H9 (cell line): Measurements from ENCODE around the gene FBXL7. TPM values are rescaled to one million over a fixed set of nuclear protein-coding genes. Genes with fewer than 3 reads are reported as not detected.
A peak's percentile ranks its signal among the peaks of the same experiment; 100 is the strongest.

ENCODE experiments used
- DNase-seq: peaks from one replicate; pipeline ENCODE4 v3.0.0-alpha.2; 2017
- H2AFZ ChIP-seq: one replicate; pipeline ENCODE4 v1.6.1; 2013; ENCODE audit warnings: mild to moderate bottlenecking, low read length, control low read depth, moderate library complexity
- H2AK5ac ChIP-seq: 2 replicates; pipeline ENCODE4 v1.6.1; 2013; ENCODE audit warnings: low read length, control low read depth, mixed read lengths; ENCODE audit not compliant: insufficient read length
- H2BK120ac ChIP-seq: one replicate; pipeline ENCODE4 v1.6.1; 2013; ENCODE audit warnings: low read depth, mild to moderate bottlenecking, low read length, control low read depth, inconsistent platforms; ENCODE audit not compliant: poor library complexity, severe bottlenecking
- H2BK12ac ChIP-seq: 2 replicates; pipeline ENCODE4 v1.6.1; 2013; ENCODE audit warnings: low read length, control low read depth, mixed read lengths, low read depth; ENCODE audit not compliant: insufficient read length
- H2BK15ac ChIP-seq: 2 replicates; pipeline ENCODE4 v1.6.1; 2013; ENCODE audit warnings: low read depth, low read length, control low read depth
- H2BK20ac ChIP-seq: one replicate; pipeline ENCODE4 v1.6.1; 2013; ENCODE audit warnings: low read depth, mild to moderate bottlenecking, low read length, control low read depth, inconsistent platforms; ENCODE audit not compliant: poor library complexity, severe bottlenecking
- H2BK5ac ChIP-seq: 2 replicates; pipeline ENCODE4 v1.6.1; 2013; ENCODE audit warnings: low read length, control low read depth, mixed read lengths; ENCODE audit not compliant: insufficient read length
- H3K14ac ChIP-seq: 2 replicates; pipeline ENCODE4 v1.6.1; 2013; ENCODE audit warnings: low read length, control low read depth; ENCODE audit not compliant: insufficient read depth
- H3K18ac ChIP-seq: 2 replicates; pipeline ENCODE4 v1.6.1; 2013; ENCODE audit warnings: low read depth, mild to moderate bottlenecking, mixed read lengths, low read length, control low read depth; ENCODE audit not compliant: insufficient read length
- H3K23ac ChIP-seq: 2 replicates; pipeline ENCODE4 v1.6.1; 2013; ENCODE audit warnings: low read length, control low read depth, mixed read lengths, low read depth; ENCODE audit not compliant: insufficient read length
- H3K23me2 ChIP-seq: 2 replicates; pipeline ENCODE4 v1.6.1; 2013; ENCODE audit warnings: low read depth, mild to moderate bottlenecking, mixed read lengths, low read length, control low read depth; ENCODE audit not compliant: insufficient read length, poor library complexity, severe bottlenecking
- H3K27ac ChIP-seq: 2 replicates; pipeline ENCODE4 v1.5.1; 2013; ENCODE audit warnings: low read length, control low read depth, mixed read lengths, low read depth; ENCODE audit not compliant: insufficient read length
- H3K27me3 ChIP-seq: 2 replicates; pipeline ENCODE4 v1.6.1; 2013; ENCODE audit warnings: low read length, control low read depth, inconsistent platforms; ENCODE audit not compliant: insufficient read depth
- H3K4ac ChIP-seq: 2 replicates; pipeline ENCODE4 v1.6.1; 2013; ENCODE audit warnings: low read depth, mild to moderate bottlenecking, control low read depth, inconsistent platforms, low read length, moderate library complexity
- H3K4me1 ChIP-seq: 2 replicates; pipeline ENCODE4 v1.6.1; 2013; ENCODE audit warnings: low read length, control low read depth, inconsistent platforms; ENCODE audit not compliant: insufficient read depth
- H3K4me2 ChIP-seq: 2 replicates; pipeline ENCODE4 v1.6.1; 2013; ENCODE audit warnings: low read length, control low read depth, mixed read lengths; ENCODE audit not compliant: insufficient read length, insufficient read depth
- H3K56ac ChIP-seq: 2 replicates; pipeline ENCODE4 v1.6.1; 2013; ENCODE audit warnings: low read depth, mild to moderate bottlenecking, mixed read lengths, low read length, control low read depth; ENCODE audit not compliant: insufficient read length
- H3K79me1 ChIP-seq: 2 replicates; pipeline ENCODE4 v1.6.1; 2013; ENCODE audit warnings: low read depth, mild to moderate bottlenecking, moderate library complexity, low read length, control low read depth, inconsistent platforms; ENCODE audit not compliant: insufficient read depth, poor library complexity, severe bottlenecking
- H3K79me2 ChIP-seq: 2 replicates; pipeline ENCODE4 v1.6.1; 2013; ENCODE audit warnings: low read length, control low read depth, inconsistent platforms; ENCODE audit not compliant: insufficient read depth
- H3K9ac ChIP-seq: 2 replicates; pipeline ENCODE4 v1.6.1; 2013; ENCODE audit warnings: low read length, control low read depth, mixed read lengths; ENCODE audit not compliant: insufficient read length; ENCODE audit errors: extremely low read depth
- H3K9me3 ChIP-seq: one replicate; pipeline ENCODE4 v1.6.1; 2013; ENCODE audit warnings: low read depth, low read length, inconsistent platforms; ENCODE audit not compliant: control insufficient read depth
- H3T11ph ChIP-seq: one replicate; pipeline ENCODE4 v1.6.1; 2013; ENCODE audit warnings: mild to moderate bottlenecking, low read length, control low read depth, inconsistent platforms
- H4K20me1 ChIP-seq: one replicate; pipeline ENCODE4 v1.6.1; 2013; ENCODE audit not compliant: control insufficient read depth, insufficient read length, insufficient read depth
- H4K5ac ChIP-seq: 2 replicates; pipeline ENCODE4 v1.6.1; 2013; ENCODE audit warnings: low read depth, mild to moderate bottlenecking, mixed read lengths, low read length, control low read depth; ENCODE audit not compliant: insufficient read length
- H4K8ac ChIP-seq: replicated peaks from 2 replicates; pipeline ENCODE4 v1.6.1; 2013; ENCODE audit warnings: low read length, control low read depth, mixed read lengths, low read depth; ENCODE audit not compliant: insufficient read length
- H4K91ac ChIP-seq: 2 replicates; pipeline ENCODE4 v1.6.1; 2013; ENCODE audit warnings: low read depth, mild to moderate bottlenecking, moderate library complexity, mixed read lengths, low read length, control low read depth; ENCODE audit not compliant: insufficient read length
- H3K27ac Mint-ChIP-seq, 3 experiments: 2 replicates in 2 of 3; 3 replicates in 1 of 3; pipeline ENCODE4 v1.8.0; 2020 to 2021; ENCODE audit warnings: mixed read lengths in 3 of 3, mild to moderate bottlenecking in 1 of 3, moderate library complexity in 1 of 3
- H3K27me3 Mint-ChIP-seq: 2 replicates; pipeline ENCODE4 v1.8.0; 2021; ENCODE audit warnings: low read depth, mild to moderate bottlenecking, moderate library complexity, mixed read lengths
- H3K36me3 Mint-ChIP-seq, 3 experiments: 2 replicates in 2 of 3; 3 replicates in 1 of 3; pipeline ENCODE4 v1.8.0; 2020 to 2021; ENCODE audit warnings: low read depth in 3 of 3, mixed read lengths in 3 of 3; ENCODE audit not compliant: insufficient read depth in 1 of 3
- H3K4me1 Mint-ChIP-seq, 2 experiments: 2 replicates each; pipeline ENCODE4 v1.8.0; 2020; ENCODE audit warnings: mixed read lengths in 2 of 2
- H3K4me3 Mint-ChIP-seq, 2 experiments: 2 replicates in 1 of 2; 3 replicates in 1 of 2; pipeline ENCODE4 v1.8.0; 2020 to 2021; ENCODE audit warnings: mild to moderate bottlenecking in 2 of 2, mixed read lengths in 2 of 2, moderate library complexity in 1 of 2
- H3K9me3 Mint-ChIP-seq, 2 experiments: 2 replicates in 1 of 2; 3 replicates in 1 of 2; pipeline ENCODE4 v1.8.0; 2020; ENCODE audit warnings: mild to moderate bottlenecking in 2 of 2, mixed read lengths in 2 of 2, moderate library complexity in 1 of 2
- WGBS: extraction: QIAGEN DNeasy Blood & Tissue Kit; methylation state at CpG from one replicate; pipeline ENCODE4 v1.1.7; 2013; ENCODE audit warnings: missing lambda C conversion rate, low lambda C conversion rate, mixed read lengths; ENCODE audit not compliant: insufficient read length; ENCODE audit errors: extremely low coverage; 5-methylcytosine and 5-hydroxymethylcytosine counted together
- total RNA-seq: library from RNA; stranded (reverse); gene quantifications from 2 replicates; pipeline ENCODE4 v1.2.1, GENCODE V29; 2021
- TF ChIP-seq, protein P1 (sequence below): fragments of 200-600 bp; sonication (generic); conservative IDR thresholded peaks from 3 replicates; pipeline ENCODE4 v1.8.0; 2021; ENCODE audit warnings: antibody characterized with exemption, mild to moderate bottlenecking

Gene FBXL7
- total RNA-seq, 1 experiment from 2014 or later = 14.6 TPM

DNA sequence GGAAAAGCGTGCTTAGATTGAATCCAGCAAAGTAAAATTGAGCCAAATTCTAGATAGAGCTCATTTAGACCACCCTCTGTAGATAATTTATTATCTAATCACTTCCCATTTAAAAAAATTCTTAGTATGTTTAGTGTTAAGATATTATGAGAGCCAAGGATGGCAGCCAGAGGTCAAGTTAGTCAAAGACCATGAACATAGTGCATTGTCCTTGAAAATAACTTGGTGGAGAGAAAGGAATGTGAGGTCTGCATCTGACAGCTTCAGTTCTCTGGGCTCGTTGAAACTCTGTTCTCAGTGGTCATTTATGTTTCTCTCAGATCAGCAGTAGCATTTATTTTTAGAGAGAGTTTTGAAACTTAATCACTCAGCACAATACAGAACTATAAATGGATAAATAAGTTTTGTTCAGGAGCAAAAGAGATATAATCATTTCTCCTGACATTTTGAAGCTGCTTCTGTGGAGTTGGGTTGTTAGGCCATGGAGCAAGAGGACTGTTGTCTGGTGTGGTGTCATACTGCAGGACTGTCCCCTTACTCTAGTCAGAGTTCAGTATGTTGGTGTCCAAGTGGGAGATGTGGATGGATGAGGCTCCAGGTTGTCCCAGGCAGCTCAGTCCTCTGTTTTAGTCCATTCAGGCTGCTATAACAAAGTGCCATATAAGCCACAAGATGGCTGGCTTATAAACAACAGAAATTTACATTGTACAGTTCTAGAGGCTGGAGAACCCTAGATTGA is 337.7 kb downstream of the FBXL7 start:
- peak overlapping the region in 1 of 3 experiments; percentile 71; a peak in 2 of 7 replicates for H3K27ac Mint-ChIP-seq
- Histone ChIP-seq H3K27me3 (no peaks in the 10 kb centered on the region), H3K4me1 (no peaks in the 10 kb centered on the region; the same call in 1 of the 2 replicates), H4K5ac (no peak overlapping the region), H3K27ac (no peak overlapping the region), H2AFZ (no peak overlapping the region), H4K91ac (no peak overlapping the region), H3K79me1 (no peaks in the 10 kb centered on the region), H2AK5ac (no peak overlapping the region), H3K9ac (no peak overlapping the region), H4K8ac (no peak overlapping the region), H3K18ac (no peak overlapping the region), H2BK20ac (no peak overlapping the region), H3K4me2 (no peak overlapping the region), H3K23me2 (no peaks in the 10 kb centered on the region), H2BK12ac (no peak overlapping the region), H2BK15ac (no peak overlapping the region), H3K4ac (no peak overlapping the region), H3K14ac (no peak overlapping the region), H3T11ph (no peak overlapping the region), H3K56ac (no peak overlapping the region), H2BK120ac (no peak overlapping the region), H3K9me3 (peaks cover 9% of the 10 kb centered on the region), H3K79me2 (no peaks in the 10 kb centered on the region), H2BK5ac (no peak overlapping the region), H3K23ac (no peak overlapping the region), H4K20me1 (no peaks in the 10 kb centered on the region)
- no peak overlapping the region for H3K4me3 Mint-ChIP-seq
- H3K27me3 Mint-ChIP-seq = no peaks in the 10 kb centered on the region
- TF ChIP-seq, protein P1, sequence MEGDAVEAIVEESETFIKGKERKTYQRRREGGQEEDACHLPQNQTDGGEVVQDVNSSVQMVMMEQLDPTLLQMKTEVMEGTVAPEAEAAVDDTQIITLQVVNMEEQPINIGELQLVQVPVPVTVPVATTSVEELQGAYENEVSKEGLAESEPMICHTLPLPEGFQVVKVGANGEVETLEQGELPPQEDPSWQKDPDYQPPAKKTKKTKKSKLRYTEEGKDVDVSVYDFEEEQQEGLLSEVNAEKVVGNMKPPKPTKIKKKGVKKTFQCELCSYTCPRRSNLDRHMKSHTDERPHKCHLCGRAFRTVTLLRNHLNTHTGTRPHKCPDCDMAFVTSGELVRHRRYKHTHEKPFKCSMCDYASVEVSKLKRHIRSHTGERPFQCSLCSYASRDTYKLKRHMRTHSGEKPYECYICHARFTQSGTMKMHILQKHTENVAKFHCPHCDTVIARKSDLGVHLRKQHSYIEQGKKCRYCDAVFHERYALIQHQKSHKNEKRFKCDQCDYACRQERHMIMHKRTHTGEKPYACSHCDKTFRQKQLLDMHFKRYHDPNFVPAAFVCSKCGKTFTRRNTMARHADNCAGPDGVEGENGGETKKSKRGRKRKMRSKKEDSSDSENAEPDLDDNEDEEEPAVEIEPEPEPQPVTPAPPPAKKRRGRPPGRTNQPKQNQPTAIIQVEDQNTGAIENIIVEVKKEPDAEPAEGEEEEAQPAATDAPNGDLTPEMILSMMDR = no peak
- no CpG with 5 or more reads among the region's 2 CpGs for WGBS
- H3K36me3 Mint-ChIP-seq = peaks cover 12 to 23% (median 15%) of the 10 kb centered on the region in 3 experiments
- peaks cover 17 to 23% of the 10 kb centered on the region in 2 experiments for H3K9me3 Mint-ChIP-seq
- DNase-seq = no peak
- H3K4me1 Mint-ChIP-seq = peaks cover 16 to 26% of the 10 kb centered on the region in 2 experiments
